Sigmoid colon (tissue), 4 donors: ENCODE results near the gene TRAF7.

Source experiments
- CTCF ChIP-seq, 4 experiments: fragments of 450-650 bp in 3 of 4; fragments of 200-600 bp in 1 of 4; IDR thresholded peaks; one replicate each; pipeline ENCODE4 v1.5.1; 2016 to 2019; ENCODE audit warnings: antibody characterized with exemption in 4 of 4, mild to moderate bottlenecking in 3 of 4, moderate library complexity in 2 of 4
- EP300 ChIP-seq, 4 donors: sonication (generic); formaldehyde crosslinking; IDR thresholded peaks; one replicate each; pipeline ENCODE4 v1.6.1; 2017; ENCODE audit warnings: antibody characterized with exemption in 4 of 4
- POLR2A ChIP-seq, 2 donors: fragments of 450-650 bp; IDR thresholded peaks; one replicate each; pipeline ENCODE4 v1.6.1; 2016; ENCODE audit warnings: antibody characterized with exemption in 2 of 2, mild to moderate bottlenecking in 2 of 2, moderate library complexity in 2 of 2
- POLR2AphosphoS5 ChIP-seq, 4 donors: sonication (generic); formaldehyde crosslinking; IDR thresholded peaks; one replicate each; pipeline ENCODE4 v1.6.1; 2017; ENCODE audit warnings: antibody characterized with exemption in 4 of 4

GRCh38 chr16:2187212-2187611 lies 31.6 kb downstream of the TRAF7 start:
- TF ChIP-seq POLR2AphosphoS5 (IDR thresholded peaks at IDR 0.05) (no peak), CTCF (IDR thresholded peaks at IDR 0.05) (no peak), POLR2A (IDR thresholded peaks at IDR 0.05) (no peak), EP300 (IDR thresholded peaks at IDR 0.05) (no peak)
